Renal pelvis (tissue), 4 donors: ENCODE measurements around the gene CCDC138. TPM values are rescaled to one million over a fixed set of nuclear protein-coding genes. Genes with fewer than 3 reads are reported as not detected.

Experiments
- DNase-seq: peaks from one replicate; pipeline ENCODE4 v3.0.0-alpha.2; 2013
- polyA plus RNA-seq, 3 donors: library from polyadenylated mRNA; unstranded; fragments of 120-200 nt; gene quantifications; one replicate each; pipeline ENCODE4 v1.2.1, GENCODE V29; 2013; ENCODE audit not compliant: insufficient read length in 3 of 3

CCDC138 gene
- polyA plus RNA-seq, 3 donors: 13.7 to 19.2 (median 17.2) TPM

GRCh38 chr2:108917526-108917925, 131.0 kb downstream of the CCDC138 start:
- no peak for DNase-seq

GRCh38 chr2:108918156-108918874, 131.7 kb downstream of the CCDC138 start:
- no peak for DNase-seq

GRCh38 chr2:108918941-108919341, 132.4 kb downstream of the CCDC138 start:
- DNase-seq: no peak

GRCh38 chr2:108919571-108920373, 133.2 kb downstream of the CCDC138 start:
- DNase-seq: no peak

- no peak for DNase-seq
These were observed 134.1 kb downstream of the CCDC138 start for GRCh38 chr2:108920686-108921085.

GRCh38 chr2:108921096-108922030, 134.8 kb downstream of the CCDC138 start:
- no peak for DNase-seq

- DNase-seq: no peak
These were observed 135.8 kb downstream of the CCDC138 start for GRCh38 chr2:108922141-108922915.

GRCh38 chr2:108923019-108923700, 136.6 kb downstream of the CCDC138 start:
- DNase-seq: no peak

GRCh38 chr2:108923736-108924579, 137.4 kb downstream of the CCDC138 start:
- DNase-seq: no peak

GRCh38 chr2:108924580-108925251, 138.1 kb downstream of the CCDC138 start:
- DNase-seq: no peak

GRCh38 chr2:108925286-108925685, 138.7 kb downstream of the CCDC138 start:
- no peak for DNase-seq

- no peak for DNase-seq
These were observed 139.2 kb downstream of the CCDC138 start for GRCh38 chr2:108925735-108926134.

Other genes with a start within 250 kb of the CCDC138 start
- 10 to 100 TPM; 60.9 to 65.4 (median 61.0) TPM for gene RANBP2, start 67.3 kb upstream of the CCDC138 start, polyA plus RNA-seq
- gene EDAR, start 202.4 kb downstream of the CCDC138 start, polyA plus RNA-seq: 1 to 10 TPM; 2.5 to 3.5 (median 3.0) TPM